B cell (primary cell): Measurements from ENCODE around the gene ZIC5.

ENCODE experiments used
- CTCF ChIP-seq: fragments of 200-600 bp; IDR thresholded peaks from one replicate; pipeline ENCODE4 v1.8.0; 2022; ENCODE audit warnings: antibody characterized with exemption, mild to moderate bottlenecking
- EZH2 ChIP-seq: IDR thresholded peaks from 2 replicates; pipeline ENCODE4 v1.6.1; 2012; ENCODE audit warnings: borderline replicate concordance, low read depth, mild to moderate bottlenecking, moderate library complexity, low read length; ENCODE audit not compliant: insufficient read depth, poor library complexity, severe bottlenecking

- no peak for TF ChIP-seq EZH2
- TF ChIP-seq CTCF = no peak
These were observed 8.1 kb upstream of the ZIC5 start for GRCh38 chr13:99979453-99980200.
